GM19193 (cell line): ENCODE results near the gene PIRT.

ENCODE experiments used
- POLR2A ChIP-seq: IDR thresholded peaks from 4 replicates; pipeline ENCODE4 v1.6.1; 2011; ENCODE audit not compliant: insufficient read depth, insufficient read length; ENCODE audit errors: extremely low read depth

The PIRT gene

GRCh38 chr17:10777131-10777807, 60.6 kb downstream of the PIRT start:
- no peak for TF ChIP-seq POLR2A

- no peak for TF ChIP-seq POLR2A
Observed at GRCh38 chr17:10776381-10776780, 61.5 kb downstream of the PIRT start.

- no peak for TF ChIP-seq POLR2A
Observed at GRCh38 chr17:10775740-10776356, 62.0 kb downstream of the PIRT start.

DNA sequence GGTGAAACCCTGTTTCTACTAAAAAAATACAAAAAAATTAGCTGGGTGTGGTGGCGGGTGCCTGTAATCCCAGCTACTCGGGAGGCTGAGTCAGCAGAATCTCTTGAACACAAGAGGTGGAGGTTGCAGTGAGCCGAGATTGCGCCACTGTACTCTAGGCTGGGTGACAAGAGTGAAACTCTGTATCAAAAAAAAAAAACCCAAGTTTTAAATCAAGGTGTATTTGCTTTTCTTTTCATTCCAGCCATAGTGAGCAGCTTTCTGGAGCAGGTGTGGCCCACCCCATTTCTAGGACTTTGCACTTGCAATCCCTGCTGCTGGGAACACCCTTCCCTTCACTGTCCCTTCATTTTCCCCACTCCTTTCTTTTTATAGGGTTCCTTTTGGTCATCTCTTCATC, 62.8 kb downstream of the PIRT start:
- TF ChIP-seq POLR2A: no peak

- TF ChIP-seq POLR2A: no peak
Observed at GRCh38 chr17:10773391-10773790, 64.5 kb downstream of the PIRT start.
